SK-N-MC (cell line): ENCODE measurements around the gene RAP1GAP.

Experiments used
- EZH2 ChIP-seq: fragments of 200-600 bp; sonication (generic); IDR thresholded peaks from one replicate; pipeline ENCODE4 v1.6.1; 2017; ENCODE audit warnings: antibody characterized with exemption
- FOXP2 ChIP-seq: optimal IDR thresholded peaks from 2 replicates; pipeline ENCODE3; 2011; ENCODE audit warnings: mild to moderate bottlenecking, moderate library complexity; ENCODE audit not compliant: insufficient read depth; ENCODE audit errors: extremely low read length, control extremely low read depth

- TF ChIP-seq EZH2: no peak
- no peak for TF ChIP-seq FOXP2
Measured at GRCh38 chr1:21664806-21665588, 4.2 kb downstream of the RAP1GAP start.
